Nephron progenitor cell (in vitro differentiated cells): Measurements from ENCODE around the gene PPP2R2D.

ENCODE experiments used
- DNase-seq: peaks from one replicate; pipeline ENCODE4 v3.0.0; 2021
- H3K27ac Mint-ChIP-seq: 2 replicates; pipeline ENCODE4 v1.8.0; 2021; ENCODE audit warnings: mild to moderate bottlenecking, moderate library complexity, mixed read lengths
- H3K27me3 Mint-ChIP-seq: 2 replicates; pipeline ENCODE4 v1.8.0; 2021; ENCODE audit warnings: mild to moderate bottlenecking, low read depth, mixed read lengths; ENCODE audit not compliant: poor library complexity
- H3K36me3 Mint-ChIP-seq: 2 replicates; pipeline ENCODE4 v1.8.0; 2021; ENCODE audit warnings: low read depth, mixed read lengths
- H3K4me1 Mint-ChIP-seq: 2 replicates; pipeline ENCODE4 v1.8.0; 2021; ENCODE audit warnings: mixed read lengths
- H3K4me3 Mint-ChIP-seq: 2 replicates; pipeline ENCODE4 v1.8.0; 2021; ENCODE audit warnings: mild to moderate bottlenecking, moderate library complexity, mixed read lengths
- H3K9me3 Mint-ChIP-seq: 2 replicates; pipeline ENCODE4 v1.8.0; 2021; ENCODE audit warnings: mild to moderate bottlenecking, moderate library complexity, mixed read lengths
- CTCF ChIP-seq: fragments of 200-600 bp; sonication (generic); IDR thresholded peaks from 2 replicates; pipeline ENCODE4 v1.5.0; 2021; ENCODE audit warnings: antibody characterized with exemption

Gene PPP2R2D

DNA sequence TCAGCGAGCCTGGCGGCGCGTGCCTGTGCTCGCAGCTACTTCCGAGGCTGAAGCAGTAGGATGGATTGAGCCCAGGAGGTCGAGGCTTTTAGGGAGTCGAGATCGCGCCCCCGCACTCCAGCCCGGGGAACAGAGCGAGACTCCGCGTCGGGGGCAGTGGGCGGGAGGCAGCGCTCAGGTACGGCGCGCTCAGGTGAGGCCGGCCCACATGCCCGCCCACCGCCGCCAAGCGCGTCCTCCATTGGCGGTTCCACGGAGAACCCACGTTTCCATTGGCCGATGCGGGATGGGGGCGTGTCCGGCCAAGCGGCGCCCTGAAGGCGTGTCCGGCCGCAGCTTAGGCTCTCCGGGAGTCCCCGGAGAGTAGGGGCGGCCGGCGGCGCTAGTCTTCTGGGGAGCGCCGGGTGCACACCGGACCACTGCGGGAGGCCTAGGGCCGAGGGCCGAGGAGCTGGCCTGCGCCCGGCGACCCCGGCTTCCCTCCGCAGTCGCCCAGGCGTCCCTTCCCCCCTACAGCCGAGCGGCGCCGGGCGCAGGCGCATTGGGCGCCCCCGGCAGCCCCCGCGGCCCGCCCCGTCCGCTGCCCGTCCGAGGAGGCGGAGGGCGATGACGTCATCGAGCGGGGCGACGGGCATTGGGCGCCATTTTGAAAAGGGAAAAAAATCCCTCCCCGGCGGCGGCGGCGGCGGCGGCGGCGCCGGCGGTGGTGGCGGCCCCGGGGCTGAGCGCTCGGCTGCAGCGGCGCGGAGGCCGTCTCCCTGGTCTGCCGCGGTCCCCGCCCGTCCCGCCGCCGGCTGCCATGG is at the start of gene PPP2R2D:
Gene PPP2R2D (plus strand): TSS at position 659 of the 803 bp plus-strand sequence. CDS start 141 bp downstream, at position 800.
- H3K36me3 Mint-ChIP-seq: peaks cover 5% of the 10 kb centered on the region
- peak; percentile 97 for DNase-seq
- peak within 1 kb of the TSS; percentile 91 for H3K4me3 Mint-ChIP-seq
- peaks cover 56% of the 10 kb centered on the region for H3K4me1 Mint-ChIP-seq
- H3K27me3 Mint-ChIP-seq: peaks cover 28% of the 10 kb centered on the region
- TF ChIP-seq CTCF: no peak
- H3K27ac Mint-ChIP-seq: peak within 1 kb of the TSS; percentile 87
- no peaks in the 10 kb centered on the region for H3K9me3 Mint-ChIP-seq

GRCh38 chr10:131851346-131851745 is 49.5 kb upstream of the PPP2R2D start:
- H3K4me3 Mint-ChIP-seq: no peak overlapping the region
- H3K4me1 Mint-ChIP-seq: peaks cover 16% of the 10 kb centered on the region
- TF ChIP-seq CTCF: no peak
- H3K27ac Mint-ChIP-seq: peak overlapping the region; percentile 28
- peaks cover 8% of the 10 kb centered on the region for H3K27me3 Mint-ChIP-seq
- DNase-seq: no peak
- no peaks in the 10 kb centered on the region for H3K36me3 Mint-ChIP-seq
- peaks cover 4% of the 10 kb centered on the region for H3K9me3 Mint-ChIP-seq

GRCh38 chr10:131852176-131852822 is 48.5 kb upstream of the PPP2R2D start:
- no peak for DNase-seq
- peaks cover 8% of the 10 kb centered on the region for H3K27me3 Mint-ChIP-seq

DNA sequence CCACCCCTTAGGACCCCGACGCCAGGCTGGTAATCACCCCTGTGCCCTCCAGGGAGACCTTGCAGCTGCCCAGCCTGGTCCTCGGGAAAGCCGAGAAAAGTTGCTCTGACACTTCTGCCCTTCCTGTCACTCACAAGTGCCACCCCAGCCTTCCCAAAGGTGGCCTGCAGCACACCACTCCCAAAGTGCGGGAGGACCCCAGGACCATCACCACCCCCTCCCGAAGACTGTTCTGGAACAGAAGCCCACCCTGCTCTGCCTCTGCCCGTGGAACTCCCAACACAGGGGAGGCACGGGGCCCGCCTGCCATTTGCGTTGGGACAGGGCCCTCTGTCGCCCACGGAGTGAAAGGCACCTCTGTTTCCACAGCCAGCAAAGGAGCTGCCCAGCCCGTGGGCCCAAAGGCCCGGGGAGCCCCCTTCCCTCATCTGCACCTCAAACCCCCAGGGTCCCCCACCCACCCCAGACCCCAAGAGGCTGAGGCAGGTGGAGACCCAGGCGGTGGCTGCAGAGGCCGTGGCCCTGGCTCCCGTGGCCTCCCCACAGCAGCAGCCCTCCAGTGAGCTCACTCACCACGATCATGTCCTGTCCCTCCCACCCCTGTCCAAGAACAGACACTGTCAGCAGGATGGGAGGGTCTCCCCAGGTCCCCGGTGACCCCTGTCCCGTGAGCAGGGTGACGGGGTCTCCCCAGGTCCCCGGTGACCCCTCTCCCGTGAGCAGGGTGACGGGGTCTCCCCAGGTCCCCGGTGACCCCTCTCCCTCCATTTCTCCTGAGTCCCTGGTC is 47.8 kb upstream of the PPP2R2D start:
- no peaks in the 10 kb centered on the region for H3K36me3 Mint-ChIP-seq
- no peak for DNase-seq

More at GRCh38 chr10:131852176-131852822, 48.5 kb upstream of the PPP2R2D start:
- Mint-ChIP-seq H3K27ac (no peak overlapping the region), H3K4me1 (peaks cover 10% of the 10 kb centered on the region), H3K9me3 (peaks cover 4% of the 10 kb centered on the region), H3K36me3 (no peaks in the 10 kb centered on the region), H3K4me3 (no peak overlapping the region)
- no peak for TF ChIP-seq CTCF

GRCh38 chr10:131853610-131853964 is 47.2 kb upstream of the PPP2R2D start:
- no peak for DNase-seq
- no peaks in the 10 kb centered on the region for H3K36me3 Mint-ChIP-seq
- TF ChIP-seq CTCF: no peak
- H3K4me1 Mint-ChIP-seq: peaks cover 3% of the 10 kb centered on the region
- H3K27me3 Mint-ChIP-seq: peaks cover 10% of the 10 kb centered on the region
- peaks cover 4% of the 10 kb centered on the region for H3K9me3 Mint-ChIP-seq
- no peak overlapping the region for H3K27ac Mint-ChIP-seq
- no peak overlapping the region for H3K4me3 Mint-ChIP-seq

More for the DNA sequence above, 47.8 kb upstream of the PPP2R2D start:
- Mint-ChIP-seq H3K4me3 (no peak overlapping the region), H3K4me1 (peaks cover 3% of the 10 kb centered on the region), H3K27me3 (peaks cover 8% of the 10 kb centered on the region), H3K9me3 (peaks cover 4% of the 10 kb centered on the region), H3K27ac (no peak overlapping the region)
- no peak for TF ChIP-seq CTCF
